BE2C (cell line): ENCODE data around the gene C1orf115.

Source experiments
- DNase-seq: peaks from one replicate; pipeline ENCODE4 v3.0.0-alpha.2; 2020
- H3K27me3 ChIP-seq: fragments of 250-450 bp; sonication (Bioruptor Pico); 2 replicates; pipeline ENCODE4 v1.5.1; 2020; ENCODE audit warnings: mild to moderate bottlenecking
- H3K36me3 ChIP-seq: fragments of 250-450 bp; sonication (Bioruptor Pico); 2 replicates; pipeline ENCODE4 v1.5.1; 2020; ENCODE audit warnings: mild to moderate bottlenecking
- H3K4me1 ChIP-seq: fragments of 250-450 bp; sonication (Bioruptor Pico); 2 replicates; pipeline ENCODE4 v1.5.1; 2020
- H3K4me3 ChIP-seq: 2 replicates; pipeline ENCODE4 v1.5.1; 2011; ENCODE audit warnings: low read depth, low read length
- H3K9me3 ChIP-seq: fragments of 250-450 bp; sonication (Bioruptor Pico); 2 replicates; pipeline ENCODE4 v1.5.1; 2020
- CTCF ChIP-seq: IDR thresholded peaks from 2 replicates; pipeline ENCODE4 v1.5.1; 2012; ENCODE audit warnings: mild to moderate bottlenecking, low read depth, low read length

Gene C1orf115

GRCh38 chr1:220689666-220690065, 497 bp upstream of the C1orf115 start:
- DNase-seq: no peak
- Histone ChIP-seq H3K36me3 (no peaks in the 10 kb centered on the region), H3K4me3 (peak overlapping the region; percentile 51), H3K9me3 (no peaks in the 10 kb centered on the region), H3K27me3 (peaks cover 31% of the 10 kb centered on the region), H3K4me1 (no peaks in the 10 kb centered on the region)
- TF ChIP-seq CTCF: no peak

- Histone ChIP-seq H3K27me3 (peaks cover 31% of the 10 kb centered on the region), H3K4me3 (no peak overlapping the region), H3K36me3 (no peaks in the 10 kb centered on the region), H3K9me3 (no peaks in the 10 kb centered on the region), H3K4me1 (no peaks in the 10 kb centered on the region)
- no peak for DNase-seq
- no peak for TF ChIP-seq CTCF
Observed at GRCh38 chr1:220691053-220691684, 1.0 kb downstream of the C1orf115 start.

GRCh38 chr1:220692436-220693228, 2.5 kb downstream of the C1orf115 start:
- DNase-seq: no peak
- Histone ChIP-seq H3K4me1 (no peaks in the 10 kb centered on the region), H3K36me3 (no peaks in the 10 kb centered on the region), H3K27me3 (peaks cover 31% of the 10 kb centered on the region), H3K9me3 (no peaks in the 10 kb centered on the region), H3K4me3 (no peak overlapping the region)
- no peak for TF ChIP-seq CTCF

GRCh38 chr1:220694866-220695382, 4.8 kb downstream of the C1orf115 start:
- no peak for TF ChIP-seq CTCF
- Histone ChIP-seq H3K27me3 (peaks cover 31% of the 10 kb centered on the region), H3K9me3 (no peaks in the 10 kb centered on the region), H3K36me3 (no peaks in the 10 kb centered on the region), H3K4me1 (no peaks in the 10 kb centered on the region), H3K4me3 (no peak overlapping the region)
- DNase-seq: no peak

GRCh38 chr1:220695426-220695825, 5.3 kb downstream of the C1orf115 start:
- no peak for TF ChIP-seq CTCF
- DNase-seq: no peak
- Histone ChIP-seq H3K4me3 (no peak overlapping the region), H3K36me3 (no peaks in the 10 kb centered on the region), H3K27me3 (peaks cover 26% of the 10 kb centered on the region), H3K4me1 (no peaks in the 10 kb centered on the region), H3K9me3 (no peaks in the 10 kb centered on the region)
